K562 (cell line): ENCODE results near the gene ZNF891. TPM values are rescaled to one million over a fixed set of nuclear protein-coding genes. Genes with fewer than 3 reads are reported as not detected.
A peak's percentile ranks its signal among the peaks of the same experiment; 100 is the strongest.

Source experiments
- ARID4B ChIP-seq: sonication (generic); formaldehyde crosslinking; IDR thresholded peaks from 2 replicates; pipeline ENCODE4 v1.8.0; 2022; ENCODE audit warnings: mild to moderate bottlenecking, missing genetic modification reagents
- CBX8 ChIP-seq: fragments of 200-600 bp; sonication (generic); IDR thresholded peaks from 2 replicates; pipeline ENCODE4 v1.6.1; 2012; ENCODE audit warnings: borderline replicate concordance, mixed run types, low read depth, mild to moderate bottlenecking, moderate library complexity, mixed read lengths, low read length, control low read depth, inconsistent platforms; ENCODE audit not compliant: poor library complexity, severe bottlenecking; ENCODE audit errors: extremely low read depth
- FOXJ2 ChIP-seq: fragments of 200-800 bp; sonication (Bioruptor generic); IDR thresholded peaks from 2 replicates; pipeline ENCODE4 v1.6.1; 2016; ENCODE audit warnings: missing genetic modification characterization, missing compliant biosample characterization
- HDAC2 ChIP-seq: fragments of 450-650 bp; IDR thresholded peaks from 2 replicates; pipeline ENCODE4 v1.6.1; 2016; ENCODE audit warnings: mild to moderate bottlenecking
- HMGN3 ChIP-seq: IDR thresholded peaks from 2 replicates; pipeline ENCODE4 v1.6.1; 2011; ENCODE audit warnings: borderline replicate concordance, low read depth, mild to moderate bottlenecking, mixed read lengths, low read length; ENCODE audit not compliant: insufficient read length; ENCODE audit errors: extremely low read depth
- PTBP1 ChIP-seq: fragments of 200-400 bp; formaldehyde crosslinking; IDR thresholded peaks from 2 replicates; pipeline ENCODE4 v1.6.1; 2017; ENCODE audit warnings: low read depth, low read length
- RFX5 ChIP-seq: IDR thresholded peaks from 2 replicates; pipeline ENCODE4 v1.6.1; 2011; ENCODE audit warnings: low read depth, mild to moderate bottlenecking, improper control_type of control experiment, low read length
- SIN3B ChIP-seq: fragments of 450-650 bp; IDR thresholded peaks from 2 replicates; pipeline ENCODE4 v1.6.1; 2017; ENCODE audit warnings: low read depth, mild to moderate bottlenecking, moderate library complexity
- XRCC4 ChIP-seq: IDR thresholded peaks from one replicate; pipeline ENCODE4 v1.6.1; 2011; ENCODE audit not compliant: insufficient read depth, insufficient read length; ENCODE audit errors: extremely low read depth
- ZBTB33 ChIP-seq: sonication (generic); formaldehyde crosslinking; IDR thresholded peaks from 2 replicates; pipeline ENCODE4 v1.8.1; 2023; ENCODE audit warnings: mild to moderate bottlenecking, missing genetic modification reagents
- ZBTB5 ChIP-seq: fragments of 450-650 bp; IDR thresholded peaks from 2 replicates; pipeline ENCODE4 v1.6.1; 2017; ENCODE audit warnings: antibody characterized with exemption
- ZNF121 ChIP-seq: sonication (generic); formaldehyde crosslinking; conservative IDR thresholded peaks from 2 replicates; pipeline ENCODE4 v1.8.0; 2022; ENCODE audit warnings: missing genetic modification reagents
- ZNF165 ChIP-seq: fragments of 250-450 bp; sonication (Bioruptor Pico); IDR thresholded peaks from 2 replicates; pipeline ENCODE4 v1.4.0; 2020; ENCODE audit warnings: borderline replicate concordance
- ZNF239 ChIP-seq: fragments of 250-450 bp; sonication (Bioruptor Pico); IDR thresholded peaks from 2 replicates; pipeline ENCODE4 v1.4.0; 2020; ENCODE audit warnings: mild to moderate bottlenecking
- polyA plus RNA-seq, 8 experiments: library from polyadenylated mRNA; depleted of rRNA in 4 of 8; stranded (reverse) in 5 of 8; unstranded in 3 of 8; fragments of >200 nt; fragmentation: Nextera tagmentation in 2 of 8; fragmentation: Illumina TruSeq in 1 of 8; extraction: Ambion mirVana in 2 of 8; extraction: Trizol in 1 of 8; gene quantifications; 2 replicates each; pipeline versions ENCODE4 v1.2.1 to v1.2.3, GENCODE V29; 2011 to 2014; ENCODE audit warnings: inconsistent platforms in 1 of 8, missing spikeins in 1 of 8
- total RNA-seq, 7 experiments: library from RNA; depleted of rRNA in 6 of 7; stranded (reverse); fragments of >200 nt in 6 of 7; fragmentation: Illumina TruSeq in 2 of 7; extraction: Trizol in 2 of 7; gene quantifications; 2 replicates each; pipeline versions ENCODE4 v1.2.1 to v1.2.3, GENCODE V29; 2011 to 2021; ENCODE audit warnings: low replicate concordance in 1 of 7

Gene ZNF891
- total and polyA plus RNA-seq, 9 of the 15 experiments (the other 6 are each of a cell fraction or from before 2014, with no cell fraction given), result 0.41 to 2.0 (median 1.3) TPM

GRCh38 chr12:133080368-133081158 lies 49.5 kb downstream of the ZNF891 start, which contains the start of gene ZNF140 (continued):
- TF ChIP-seq ZBTB33 (0 out of 2 replicates have a peak, but pooled peaks have one; percentile 32), SIN3B (peak; percentile 69; the same call in 1 of the 2 replicates), ARID4B (peak; percentile 69; the same call in 1 of the 2 replicates), ZNF239 (CRISPR knock-in tag) (no peak), XRCC4 (no peak), RFX5 (no peak), ZBTB5 (no peak), HDAC2 (peak; percentile 40; the same call in 1 of the 2 replicates), ZNF121 (no peak), HMGN3 (peak; percentile 84), FOXJ2 (tag) (peak; percentile 73; the same call in 1 of the 2 replicates), ZNF165 (no peak), PTBP1 (no peak), CBX8 (no peak)
